ENCODE measurements around the gene GOPC.

GRCh38 chr6:117540670-117541069 lies 61.6 kb downstream of the GOPC start:
- TF ChIP-seq PATZ1 (CRISPR knock-in tag; IDR thresholded peaks at IDR 0.05; ENCODE audit: borderline replicate concordance) (no peak), ISL1 (CRISPR knock-in tag; IDR thresholded peaks at IDR 0.05) (no peak), ZNF565 (CRISPR knock-in tag; conservative IDR thresholded peaks at IDR 0.05; ENCODE audit: low read depth) (no peak), ZFP30 (CRISPR knock-in tag; IDR thresholded peaks at IDR 0.05) (no peak), ESRRG (CRISPR knock-in tag; IDR thresholded peaks at IDR 0.05) (no peak), BACH2 (CRISPR knock-in tag; IDR thresholded peaks at IDR 0.05; ENCODE audit: borderline replicate concordance) (no peak), RARB (CRISPR knock-in tag; IDR thresholded peaks at IDR 0.05) (no peak)
- TF ChIP-seq, protein P1, sequence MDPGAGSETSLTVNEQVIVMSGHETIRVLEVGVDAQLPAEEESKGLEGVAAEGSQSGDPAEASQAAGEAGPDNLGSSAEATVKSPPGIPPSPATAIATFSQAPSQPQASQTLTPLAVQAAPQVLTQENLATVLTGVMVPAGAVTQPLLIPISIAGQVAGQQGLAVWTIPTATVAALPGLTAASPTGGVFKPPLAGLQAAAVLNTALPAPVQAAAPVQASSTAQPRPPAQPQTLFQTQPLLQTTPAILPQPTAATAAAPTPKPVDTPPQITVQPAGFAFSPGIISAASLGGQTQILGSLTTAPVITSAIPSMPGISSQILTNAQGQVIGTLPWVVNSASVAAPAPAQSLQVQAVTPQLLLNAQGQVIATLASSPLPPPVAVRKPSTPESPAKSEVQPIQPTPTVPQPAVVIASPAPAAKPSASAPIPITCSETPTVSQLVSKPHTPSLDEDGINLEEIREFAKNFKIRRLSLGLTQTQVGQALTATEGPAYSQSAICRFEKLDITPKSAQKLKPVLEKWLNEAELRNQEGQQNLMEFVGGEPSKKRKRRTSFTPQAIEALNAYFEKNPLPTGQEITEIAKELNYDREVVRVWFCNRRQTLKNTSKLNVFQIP (CRISPR knock-in tag; IDR thresholded peaks at IDR 0.05; ENCODE audit: borderline replicate concordance, low read depth), result no peak
